Suprapubic skin (tissue), 4 donors: ENCODE measurements around the gene EPPIN.

ENCODE experiments used
- EP300 ChIP-seq: sonication (generic); formaldehyde crosslinking; IDR thresholded peaks from one replicate; pipeline ENCODE4 v1.6.1; 2017; ENCODE audit warnings: antibody characterized with exemption
- POLR2A ChIP-seq, 2 donors: fragments of 450-650 bp; IDR thresholded peaks; one replicate each; pipeline ENCODE4 v1.6.1; 2017; ENCODE audit warnings: antibody characterized with exemption in 2 of 2, mild to moderate bottlenecking in 2 of 2, moderate library complexity in 2 of 2
- POLR2AphosphoS5 ChIP-seq, 3 donors: sonication (generic); formaldehyde crosslinking; IDR thresholded peaks; one replicate each; pipeline ENCODE4 v1.6.1; 2017; ENCODE audit warnings: antibody characterized with exemption in 3 of 3
- TF ChIP-seq, protein P1 (sequence below), 2 donors: fragments of 200-600 bp in 1 of 2; fragments of 450-650 bp in 1 of 2; sonication (generic) in 1 of 2; IDR thresholded peaks; one replicate each; pipeline ENCODE4 v1.5.1; 2016 to 2019; ENCODE audit warnings: antibody characterized with exemption in 2 of 2, mild to moderate bottlenecking in 1 of 2, moderate library complexity in 1 of 2

GRCh38 chr20:45527294-45527693 lies 19.9 kb downstream of the EPPIN start:
- no peak for TF ChIP-seq POLR2A (IDR thresholded peaks at IDR 0.05)
- TF ChIP-seq, protein P1, sequence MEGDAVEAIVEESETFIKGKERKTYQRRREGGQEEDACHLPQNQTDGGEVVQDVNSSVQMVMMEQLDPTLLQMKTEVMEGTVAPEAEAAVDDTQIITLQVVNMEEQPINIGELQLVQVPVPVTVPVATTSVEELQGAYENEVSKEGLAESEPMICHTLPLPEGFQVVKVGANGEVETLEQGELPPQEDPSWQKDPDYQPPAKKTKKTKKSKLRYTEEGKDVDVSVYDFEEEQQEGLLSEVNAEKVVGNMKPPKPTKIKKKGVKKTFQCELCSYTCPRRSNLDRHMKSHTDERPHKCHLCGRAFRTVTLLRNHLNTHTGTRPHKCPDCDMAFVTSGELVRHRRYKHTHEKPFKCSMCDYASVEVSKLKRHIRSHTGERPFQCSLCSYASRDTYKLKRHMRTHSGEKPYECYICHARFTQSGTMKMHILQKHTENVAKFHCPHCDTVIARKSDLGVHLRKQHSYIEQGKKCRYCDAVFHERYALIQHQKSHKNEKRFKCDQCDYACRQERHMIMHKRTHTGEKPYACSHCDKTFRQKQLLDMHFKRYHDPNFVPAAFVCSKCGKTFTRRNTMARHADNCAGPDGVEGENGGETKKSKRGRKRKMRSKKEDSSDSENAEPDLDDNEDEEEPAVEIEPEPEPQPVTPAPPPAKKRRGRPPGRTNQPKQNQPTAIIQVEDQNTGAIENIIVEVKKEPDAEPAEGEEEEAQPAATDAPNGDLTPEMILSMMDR (IDR thresholded peaks at IDR 0.05): no peak
- no peak for TF ChIP-seq POLR2AphosphoS5 (IDR thresholded peaks at IDR 0.05)
- TF ChIP-seq EP300: no peak
